Measurements from ENCODE around the gene PDE7B. TPM values are rescaled to one million over a fixed set of nuclear protein-coding genes. Genes with fewer than 3 reads are reported as not detected.

Gene PDE7B
- total RNA-seq, 3 donors from 2014 or later = 0.05 to 0.18 TPM; not detected in 1

DNA sequence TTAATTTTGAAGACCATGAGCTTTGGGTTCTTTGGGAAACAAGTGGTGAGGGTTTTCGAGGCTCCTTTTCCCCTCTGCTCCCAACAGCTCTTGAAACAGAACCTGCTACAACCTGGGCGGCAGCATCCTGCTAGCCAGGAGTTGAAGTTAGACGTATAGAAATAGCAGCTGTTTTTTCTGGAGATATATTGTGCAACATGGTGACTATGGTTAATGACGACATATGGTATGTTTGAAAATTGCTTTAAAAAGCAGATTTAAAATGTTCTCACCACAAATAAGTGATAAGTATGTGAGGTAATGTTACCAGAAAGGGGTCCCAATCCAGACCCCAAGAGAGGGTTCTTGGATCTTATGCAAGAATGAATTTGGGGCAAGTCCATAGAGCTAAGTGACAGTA is 138.9 kb downstream of the PDE7B start:
- no peaks in the 10 kb centered on the region for H3K9me3 Mint-ChIP-seq
- ATAC-seq = no peak
- no peaks in the 10 kb centered on the region for H3K4me1 Mint-ChIP-seq (ENCODE audit: low read depth)
- DNase-seq = no peak
- H3K27me3 Mint-ChIP-seq (ENCODE audit: low read depth) = no peaks in the 10 kb centered on the region
- H3K4me3 Mint-ChIP-seq = no peak overlapping the region
- H3K36me3 Mint-ChIP-seq (ENCODE audit: insufficient read depth) = no peaks in the 10 kb centered on the region

DNA sequence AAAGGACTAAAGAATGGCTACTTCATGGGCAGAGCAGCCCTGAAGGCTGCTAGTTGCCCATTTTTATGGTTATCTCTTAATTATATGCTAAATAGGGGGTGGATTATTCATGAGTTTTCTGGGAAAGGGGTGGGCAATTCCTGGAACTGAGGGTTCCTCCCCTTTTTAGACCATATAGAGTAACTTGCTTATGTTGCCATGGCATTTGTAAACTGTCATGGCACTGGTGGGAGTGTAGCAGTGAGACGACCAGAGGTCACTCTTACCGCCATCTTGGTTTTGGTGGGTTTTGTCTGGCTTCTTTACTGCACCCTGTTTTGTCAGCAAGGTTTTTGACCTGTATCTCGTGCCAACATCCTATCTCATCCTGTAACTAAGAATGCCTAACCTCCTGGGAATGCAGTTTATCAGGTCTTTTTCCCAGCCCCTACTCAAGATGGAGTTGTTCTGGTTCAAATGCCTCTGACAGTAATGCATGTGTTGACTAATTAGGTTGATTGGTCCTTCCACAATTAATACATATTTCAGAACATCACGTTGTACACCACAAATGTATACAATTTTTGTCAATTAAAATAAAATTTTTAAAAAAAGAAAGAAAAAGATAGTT is 139.5 kb downstream of the PDE7B start:
- ATAC-seq = no peak
- no peak for DNase-seq
- Mint-ChIP-seq H3K4me1 (ENCODE audit: low read depth) (no peaks in the 10 kb centered on the region), H3K36me3 (ENCODE audit: insufficient read depth) (no peaks in the 10 kb centered on the region), H3K9me3 (no peaks in the 10 kb centered on the region), H3K27me3 (ENCODE audit: low read depth) (no peaks in the 10 kb centered on the region), H3K4me3 (no peak overlapping the region)

DNA sequence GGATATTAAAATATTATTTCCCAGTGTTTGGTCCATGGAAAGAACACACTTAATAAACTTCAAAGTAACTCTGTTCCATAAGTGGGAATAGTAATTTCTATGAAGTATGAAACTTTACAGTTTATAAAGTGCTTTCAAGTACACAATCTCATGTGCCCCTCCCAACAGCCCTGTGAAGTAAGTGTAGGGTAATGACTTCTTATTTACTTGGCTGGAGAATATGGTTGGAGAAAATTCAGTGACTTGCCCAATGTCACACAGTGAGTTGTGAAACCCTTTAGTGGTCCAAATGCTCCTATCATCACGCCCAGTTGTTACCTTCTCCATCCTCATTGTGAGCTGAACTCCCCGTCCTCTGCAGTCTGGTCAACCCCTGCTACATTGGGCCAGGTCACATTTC is 141.2 kb downstream of the PDE7B start:
- no peaks in the 10 kb centered on the region for H3K9me3 Mint-ChIP-seq

DNA sequence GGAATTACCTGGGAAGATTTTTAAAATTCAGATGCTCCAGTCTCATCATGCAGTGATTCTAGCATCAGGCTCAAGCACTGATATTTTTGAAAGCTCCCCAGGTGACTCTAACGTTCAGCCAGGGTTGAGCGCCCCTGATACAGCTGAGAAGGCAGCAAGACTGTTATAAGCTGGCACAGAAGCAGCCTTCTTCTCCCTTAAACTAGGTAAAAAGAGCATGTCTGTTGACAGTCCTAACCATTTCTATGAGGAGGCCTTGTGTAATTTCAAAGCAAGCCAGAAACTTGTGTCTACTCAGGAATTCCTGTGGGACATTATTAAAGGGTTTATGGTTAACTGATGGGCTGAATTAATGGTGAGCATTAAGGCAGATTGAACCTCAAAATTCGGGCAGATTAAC is 141.9 kb downstream of the PDE7B start:
- Mint-ChIP-seq H3K4me3 (no peak overlapping the region), H3K9me3 (no peaks in the 10 kb centered on the region), H3K36me3 (ENCODE audit: insufficient read depth) (no peaks in the 10 kb centered on the region), H3K27me3 (ENCODE audit: low read depth) (no peaks in the 10 kb centered on the region), H3K4me1 (ENCODE audit: low read depth) (no peaks in the 10 kb centered on the region)
- ATAC-seq (no peak), DNase-seq (no peak)

More for the DNA sequence above, 141.2 kb downstream of the PDE7B start:
- Mint-ChIP-seq H3K27me3 (ENCODE audit: low read depth) (no peaks in the 10 kb centered on the region), H3K36me3 (ENCODE audit: insufficient read depth) (no peaks in the 10 kb centered on the region), H3K4me3 (no peak overlapping the region), H3K4me1 (ENCODE audit: low read depth) (no peaks in the 10 kb centered on the region)
- DNase-seq = no peak
- ATAC-seq = no peak

DNA sequence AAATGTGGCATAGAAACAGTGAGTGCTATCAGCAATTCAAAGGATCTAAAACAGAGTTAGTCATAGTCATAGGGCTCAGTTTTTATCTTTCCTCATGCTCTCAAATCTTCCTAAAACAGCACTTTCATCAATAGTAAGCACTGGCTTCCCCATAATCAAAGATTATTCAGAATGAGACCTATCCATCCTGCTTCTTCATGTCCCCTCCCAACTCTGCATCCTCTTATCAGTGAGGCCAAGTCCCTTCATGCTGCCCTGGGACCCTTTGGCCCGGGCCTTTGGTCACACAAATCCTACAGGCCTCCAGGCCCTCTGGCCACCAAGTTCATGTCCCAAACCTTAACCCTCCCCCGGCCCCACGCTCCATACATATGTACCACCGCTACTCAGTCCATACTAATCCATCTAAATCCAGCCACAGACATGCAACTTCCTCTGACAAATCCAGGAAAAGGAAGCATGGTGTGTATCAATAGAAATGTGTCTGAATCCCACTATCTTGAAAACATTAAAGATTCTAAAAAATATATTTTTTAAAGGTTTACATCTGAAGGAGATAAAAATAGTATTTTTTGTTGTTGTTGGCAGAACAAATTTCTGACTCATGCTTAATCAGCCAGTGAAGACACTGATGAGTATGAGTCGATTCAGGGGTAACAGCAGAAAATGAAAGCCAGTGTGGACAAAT is 143.5 kb downstream of the PDE7B start:
- no peaks in the 10 kb centered on the region for H3K4me1 Mint-ChIP-seq (ENCODE audit: low read depth)
- H3K9me3 Mint-ChIP-seq = peaks cover 5% of the 10 kb centered on the region
- no peaks in the 10 kb centered on the region for H3K27me3 Mint-ChIP-seq (ENCODE audit: low read depth)
- DNase-seq (no peak), ATAC-seq (no peak)
- no peak overlapping the region for H3K4me3 Mint-ChIP-seq
- H3K36me3 Mint-ChIP-seq (ENCODE audit: insufficient read depth) = no peaks in the 10 kb centered on the region

DNA sequence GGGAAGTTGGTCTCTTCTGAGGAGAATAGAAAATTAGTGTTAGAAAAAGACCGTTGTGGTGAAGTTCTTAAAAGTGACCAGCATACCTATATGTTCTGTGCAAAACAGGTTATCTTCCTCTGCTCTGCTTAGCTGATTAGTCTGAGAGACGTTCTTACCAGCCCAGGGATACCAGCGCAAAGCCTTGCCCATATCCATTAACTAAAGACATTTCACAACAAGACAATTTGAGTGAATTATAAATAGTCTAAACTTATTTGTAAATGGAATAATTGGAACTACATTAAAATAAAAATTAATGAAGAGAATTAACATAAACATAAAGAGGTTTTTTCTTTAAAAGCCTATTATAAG is 144.0 kb downstream of the PDE7B start:
- Mint-ChIP-seq H3K27me3 (ENCODE audit: low read depth) (no peaks in the 10 kb centered on the region), H3K4me3 (no peak overlapping the region), H3K4me1 (ENCODE audit: low read depth) (no peaks in the 10 kb centered on the region), H3K9me3 (peaks cover 5% of the 10 kb centered on the region), H3K36me3 (ENCODE audit: insufficient read depth) (no peaks in the 10 kb centered on the region)
- DNase-seq (no peak), ATAC-seq (no peak)

DNA sequence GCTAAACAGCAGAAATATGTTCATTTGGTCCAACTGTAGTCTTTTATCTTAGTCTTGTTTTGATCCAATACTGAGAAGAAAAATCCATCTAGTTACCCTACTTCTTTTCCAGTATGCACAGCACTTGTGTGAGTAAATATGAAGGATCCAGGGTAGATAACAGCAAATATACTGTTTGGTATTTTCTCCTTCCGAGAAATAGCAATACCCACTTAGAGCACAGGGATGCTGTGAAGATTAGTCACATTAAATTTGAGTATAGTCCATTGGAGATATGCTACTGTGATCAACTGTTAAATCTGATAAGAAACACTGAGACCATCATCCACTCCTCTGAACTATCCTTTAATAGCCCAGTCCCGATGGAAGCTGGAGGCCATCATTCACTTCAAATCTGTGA is 145.2 kb downstream of the PDE7B start:
- Mint-ChIP-seq H3K4me1 (ENCODE audit: low read depth) (no peaks in the 10 kb centered on the region), H3K36me3 (ENCODE audit: insufficient read depth) (no peaks in the 10 kb centered on the region), H3K9me3 (peaks cover 5% of the 10 kb centered on the region), H3K4me3 (no peak overlapping the region), H3K27me3 (ENCODE audit: low read depth) (no peaks in the 10 kb centered on the region)
- ATAC-seq = no peak
- DNase-seq = no peak

DNA sequence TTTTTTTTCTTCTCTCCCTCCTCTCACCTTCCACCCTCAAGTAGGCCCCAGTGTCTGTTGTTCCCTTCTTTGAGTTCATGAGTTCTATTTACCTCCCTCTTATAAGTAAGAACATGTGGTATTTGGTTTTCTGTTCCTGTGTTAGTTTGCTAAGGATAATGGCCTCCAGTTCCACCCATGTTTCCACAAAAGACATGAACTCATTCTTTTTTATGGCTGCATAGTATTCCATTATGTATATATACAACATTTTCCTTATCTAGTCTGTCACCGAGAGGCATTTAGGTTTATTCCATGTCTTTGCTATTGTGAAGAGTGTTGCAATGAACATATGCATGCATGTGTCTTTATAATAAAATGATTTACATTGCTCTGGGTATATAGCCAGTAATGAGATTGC is 147.9 kb downstream of the PDE7B start:
- ATAC-seq (no peak), DNase-seq (no peak)
- no peaks in the 10 kb centered on the region for H3K4me1 Mint-ChIP-seq (ENCODE audit: low read depth)
- peaks cover 11% of the 10 kb centered on the region for H3K9me3 Mint-ChIP-seq
- H3K27me3 Mint-ChIP-seq (ENCODE audit: low read depth) = no peaks in the 10 kb centered on the region
- no peak overlapping the region for H3K4me3 Mint-ChIP-seq
- no peaks in the 10 kb centered on the region for H3K36me3 Mint-ChIP-seq (ENCODE audit: insufficient read depth)

DNA sequence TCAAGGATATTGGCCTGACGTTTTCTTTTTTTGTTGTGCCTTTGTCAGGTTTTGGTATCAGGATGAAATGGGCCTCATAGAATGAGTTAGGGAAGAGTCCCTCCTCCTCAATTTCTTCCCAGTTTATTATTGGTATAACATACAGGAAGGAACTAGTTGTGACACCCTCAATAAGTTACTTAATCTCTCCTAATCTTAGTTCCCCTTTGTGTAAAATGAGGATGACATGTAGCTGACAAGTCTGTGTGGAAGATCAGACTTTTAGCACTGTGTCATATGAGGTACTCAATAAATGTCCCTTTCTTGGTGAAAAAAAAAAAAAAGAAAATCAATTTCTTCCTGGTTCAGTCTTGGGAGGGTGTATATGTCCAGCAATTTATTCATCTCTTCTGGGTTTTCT is 155.8 kb downstream of the PDE7B start:
- Mint-ChIP-seq H3K4me1 (ENCODE audit: low read depth) (no peaks in the 10 kb centered on the region), H3K27me3 (ENCODE audit: low read depth) (peaks cover 3% of the 10 kb centered on the region), H3K36me3 (ENCODE audit: insufficient read depth) (no peaks in the 10 kb centered on the region), H3K9me3 (peaks cover 1% of the 10 kb centered on the region), H3K4me3 (no peak overlapping the region)
- DNase-seq = no peak
- no peak for ATAC-seq

DNA sequence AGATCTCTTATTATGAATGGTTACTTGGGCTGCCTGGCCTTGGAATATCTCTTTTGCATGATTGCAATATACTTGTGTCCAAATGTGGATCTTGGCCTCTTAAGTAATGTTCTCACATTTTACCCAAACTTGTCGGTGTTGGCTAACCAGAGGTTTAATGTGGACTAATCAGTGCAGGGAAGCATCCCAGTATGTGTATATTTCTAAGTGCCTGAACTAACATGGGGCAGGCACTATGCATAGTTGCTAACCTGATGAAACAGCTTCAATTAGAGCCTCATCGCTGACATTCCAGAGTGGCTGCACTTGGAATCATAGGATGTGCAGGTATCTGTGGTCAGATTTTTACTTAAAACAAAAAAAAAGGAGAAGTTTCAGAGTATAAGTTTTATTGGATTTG is 160.0 kb downstream of the PDE7B start:
- H3K9me3 Mint-ChIP-seq = no peaks in the 10 kb centered on the region

DNA sequence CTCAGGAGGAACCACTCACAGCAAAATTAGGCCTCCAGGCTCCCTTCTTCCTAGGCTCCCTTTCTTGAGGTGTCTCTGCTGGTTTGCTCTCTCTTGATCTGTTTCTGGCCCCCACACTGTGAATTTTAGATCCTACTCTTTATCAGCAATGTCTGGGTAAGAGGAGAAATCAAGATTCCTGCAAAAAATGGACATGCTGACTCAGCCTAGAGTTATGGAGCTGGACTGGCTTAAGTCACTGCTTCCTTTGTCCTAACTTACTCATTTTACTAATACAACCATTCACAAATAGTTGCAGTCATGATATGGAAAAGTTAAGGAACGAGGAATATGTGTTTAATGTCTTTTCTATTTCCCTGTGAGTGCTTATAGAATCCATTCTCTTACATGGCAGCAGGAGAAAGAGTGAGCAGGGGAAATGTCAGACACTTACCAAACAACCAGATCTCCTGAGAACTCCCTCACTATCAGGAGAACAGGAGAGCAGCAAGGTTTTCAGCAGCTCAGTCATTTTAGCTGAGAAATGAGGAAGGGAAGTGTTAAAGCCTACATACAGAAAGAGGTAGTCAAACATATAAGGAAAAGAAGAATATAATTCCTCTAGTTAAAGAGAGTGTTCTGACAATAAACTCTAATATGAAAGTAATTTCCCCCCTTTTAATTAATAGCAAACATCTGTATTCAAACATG is 160.8 kb downstream of the PDE7B start:
- no peak for ATAC-seq
- Mint-ChIP-seq H3K27me3 (ENCODE audit: low read depth) (peaks cover 3% of the 10 kb centered on the region), H3K36me3 (ENCODE audit: insufficient read depth) (no peaks in the 10 kb centered on the region), H3K9me3 (no peaks in the 10 kb centered on the region), H3K4me3 (no peak overlapping the region), H3K4me1 (ENCODE audit: low read depth) (no peaks in the 10 kb centered on the region)
- no peak for DNase-seq

More for the DNA sequence above, 160.0 kb downstream of the PDE7B start:
- no peak for ATAC-seq
- H3K4me1 Mint-ChIP-seq (ENCODE audit: low read depth) = no peaks in the 10 kb centered on the region
- H3K27me3 Mint-ChIP-seq (ENCODE audit: low read depth) = peaks cover 3% of the 10 kb centered on the region
- H3K36me3 Mint-ChIP-seq (ENCODE audit: insufficient read depth) = no peaks in the 10 kb centered on the region
- DNase-seq = no peak
- H3K4me3 Mint-ChIP-seq = no peak overlapping the region

DNA sequence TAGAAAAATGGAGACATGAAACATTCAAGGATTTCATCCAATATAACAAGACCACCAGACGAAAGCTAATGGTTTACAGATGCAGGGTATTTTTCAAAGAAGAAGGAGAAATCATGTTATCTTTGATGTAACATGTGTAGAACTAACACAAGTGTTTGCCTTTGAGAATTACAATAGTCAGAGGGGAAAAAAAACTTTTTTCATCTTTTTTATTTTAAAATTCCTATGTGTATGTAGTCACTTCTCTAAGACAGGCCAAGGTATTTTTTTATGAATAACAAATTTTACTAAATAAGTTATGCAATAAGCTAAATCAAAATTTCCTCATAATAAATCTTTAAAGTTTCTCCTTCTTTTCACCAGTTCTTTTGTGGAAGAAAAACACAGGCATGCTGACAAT is 161.4 kb downstream of the PDE7B start:
- Mint-ChIP-seq H3K4me1 (ENCODE audit: low read depth) (no peaks in the 10 kb centered on the region), H3K27me3 (ENCODE audit: low read depth) (peaks cover 3% of the 10 kb centered on the region), H3K4me3 (no peak overlapping the region), H3K9me3 (no peaks in the 10 kb centered on the region), H3K36me3 (ENCODE audit: insufficient read depth) (no peaks in the 10 kb centered on the region)
- no peak for ATAC-seq
- DNase-seq = no peak

DNA sequence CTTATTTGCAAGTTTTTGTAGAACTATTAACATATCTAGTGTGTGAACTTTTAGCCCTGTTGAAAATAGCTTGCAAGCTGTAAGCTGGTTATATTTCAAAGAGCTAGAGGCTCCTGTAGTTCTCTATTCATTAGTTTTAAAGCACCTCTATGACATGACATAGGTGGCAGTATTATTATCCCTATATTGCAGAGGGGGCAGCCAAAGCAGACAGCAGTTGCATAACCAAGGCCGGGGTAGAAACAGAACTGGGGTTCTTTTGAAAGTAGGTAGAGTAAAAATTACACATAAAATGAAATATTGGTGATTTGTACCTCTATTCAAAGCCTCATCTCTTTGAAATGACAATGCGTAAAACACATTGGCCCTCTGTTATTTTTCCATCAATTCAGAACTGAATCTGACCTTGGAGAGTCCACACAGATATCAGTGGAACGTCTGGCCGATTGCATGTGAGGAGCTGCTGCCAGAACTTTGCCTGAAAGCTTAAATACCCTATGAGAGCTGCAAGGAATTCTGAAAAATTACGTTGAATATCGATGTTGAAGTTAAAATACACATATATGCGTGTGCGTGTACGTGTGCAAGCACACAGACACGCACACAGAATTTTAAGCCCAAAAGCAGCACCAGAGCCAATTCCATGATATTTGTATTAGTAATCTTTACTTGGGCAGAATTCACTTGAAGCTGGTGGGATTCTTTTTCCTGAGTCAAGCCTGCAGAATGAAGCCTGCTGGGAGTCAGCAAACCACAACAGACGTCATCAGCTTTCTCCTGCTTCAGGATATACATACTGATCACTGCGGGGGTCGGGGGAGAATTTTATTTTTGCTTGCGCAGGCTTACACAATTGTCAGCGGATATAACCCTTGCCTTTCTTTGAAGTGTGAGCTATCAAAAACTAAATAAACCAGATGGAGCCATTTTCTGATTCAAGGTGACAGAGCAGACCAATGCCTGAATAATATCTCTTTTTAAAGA is 163.2 kb downstream of the PDE7B start:
- ATAC-seq (no peak), DNase-seq (no peak)
- H3K4me1 Mint-ChIP-seq (ENCODE audit: low read depth) = no peaks in the 10 kb centered on the region
- H3K36me3 Mint-ChIP-seq (ENCODE audit: insufficient read depth) = no peaks in the 10 kb centered on the region
- H3K4me3 Mint-ChIP-seq = no peak overlapping the region
- H3K27me3 Mint-ChIP-seq (ENCODE audit: low read depth) = peaks cover 3% of the 10 kb centered on the region
- no peaks in the 10 kb centered on the region for H3K9me3 Mint-ChIP-seq

DNA sequence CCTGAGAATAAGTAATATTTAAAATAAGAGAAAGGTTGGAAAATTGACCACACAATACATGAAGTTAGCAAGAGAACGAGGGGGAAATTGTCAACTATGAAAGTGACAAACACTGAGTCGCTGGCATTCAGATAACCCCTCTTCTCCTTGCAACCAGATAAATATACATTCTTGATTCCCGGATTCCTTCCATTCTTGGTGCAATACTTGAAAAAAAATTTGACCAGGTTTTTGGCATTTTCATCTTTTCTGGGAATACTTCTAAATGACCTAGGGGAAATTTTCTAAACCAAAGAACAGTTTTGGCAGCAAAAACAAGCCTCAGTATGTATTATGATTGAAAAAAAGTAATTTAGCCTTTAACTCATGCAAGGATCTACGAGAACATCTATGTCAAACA is 164.0 kb downstream of the PDE7B start:
- H3K4me1 Mint-ChIP-seq (ENCODE audit: low read depth) = no peaks in the 10 kb centered on the region
- H3K27me3 Mint-ChIP-seq (ENCODE audit: low read depth) = peaks cover 3% of the 10 kb centered on the region
- H3K9me3 Mint-ChIP-seq = no peaks in the 10 kb centered on the region
- ATAC-seq = no peak
- no peak overlapping the region for H3K4me3 Mint-ChIP-seq
- no peaks in the 10 kb centered on the region for H3K36me3 Mint-ChIP-seq (ENCODE audit: insufficient read depth)
- DNase-seq = no peak

Measured in activated T-cell treated with anti-CD3 and anti-CD28 coated beads, Interleukin-2, amount 50 U/mL, for 4 hours (primary cell).